DND-41 (cell line): ENCODE data around the gene LINGO3.

ENCODE experiments used
- CTCF ChIP-seq: IDR thresholded peaks from 2 replicates; pipeline ENCODE4 v1.5.1; 2012; ENCODE audit warnings: borderline replicate concordance, low read length, moderate library complexity, mild to moderate bottlenecking; ENCODE audit not compliant: poor library complexity, severe bottlenecking; ENCODE audit errors: extremely low read depth
- EZH2 ChIP-seq: IDR thresholded peaks from 3 replicates; pipeline ENCODE4 v1.6.1; 2012; ENCODE audit warnings: borderline replicate concordance, low read depth, mild to moderate bottlenecking, moderate library complexity, low read length, inconsistent platforms; ENCODE audit not compliant: severe bottlenecking

- no peak for TF ChIP-seq EZH2
- no peak for TF ChIP-seq CTCF
These were observed 24.5 kb upstream of the LINGO3 start for GRCh38 chr19:2332341-2333026.
